Mesenchymal stem cell (in vitro differentiated cells and primary cell): ENCODE results near the gene ARRB1.

Source experiments
- DNase-seq: peaks from one replicate; pipeline ENCODE4 v3.0.0-alpha.2; 2013
- H2AFZ ChIP-seq: one replicate; pipeline ENCODE4 v1.6.1; 2013; ENCODE audit warnings: low read depth, mild to moderate bottlenecking, control low read depth, inconsistent platforms, low read length, moderate library complexity
- H2AK5ac ChIP-seq: 2 replicates; pipeline ENCODE4 v1.6.1; 2013; ENCODE audit warnings: low read length, moderate library complexity, mild to moderate bottlenecking, inconsistent platforms; ENCODE audit not compliant: severe bottlenecking
- H2BK120ac ChIP-seq: one replicate; pipeline ENCODE4 v1.6.1; 2013; ENCODE audit warnings: low read depth, mild to moderate bottlenecking, inconsistent platforms, low read length, moderate library complexity
- H2BK12ac ChIP-seq, 2 experiments: one replicate each; pipeline ENCODE4 v1.6.1; 2013; ENCODE audit warnings: inconsistent platforms in 2 of 2, low read length in 2 of 2, mild to moderate bottlenecking in 2 of 2, moderate library complexity in 2 of 2, control low read depth in 1 of 2
- H2BK15ac ChIP-seq: one replicate; pipeline ENCODE4 v1.6.1; 2013; ENCODE audit warnings: mild to moderate bottlenecking, low read depth, inconsistent platforms; ENCODE audit not compliant: poor library complexity, severe bottlenecking
- H2BK5ac ChIP-seq: 2 replicates; pipeline ENCODE4 v1.6.1; 2013; ENCODE audit warnings: low read depth, mild to moderate bottlenecking, low read length, control low read depth, inconsistent platforms; ENCODE audit not compliant: poor library complexity, severe bottlenecking
- H3K14ac ChIP-seq, 2 experiments: one replicate each; pipeline ENCODE4 v1.6.1; 2013; ENCODE audit warnings: inconsistent platforms in 2 of 2, low read length in 2 of 2, control low read depth in 1 of 2, mild to moderate bottlenecking in 1 of 2, moderate library complexity in 1 of 2
- H3K18ac ChIP-seq, 2 experiments: one replicate each; pipeline ENCODE4 v1.6.1; 2013; ENCODE audit warnings: inconsistent platforms in 2 of 2, low read length in 2 of 2, control low read depth in 1 of 2, low read depth in 1 of 2, mild to moderate bottlenecking in 1 of 2
- H3K23ac ChIP-seq, 2 experiments: one replicate each; pipeline ENCODE4 v1.6.1; 2013; ENCODE audit warnings: inconsistent platforms in 2 of 2, low read length in 2 of 2, mild to moderate bottlenecking in 2 of 2, moderate library complexity in 2 of 2, control low read depth in 1 of 2
- H3K27ac ChIP-seq: 2 replicates; pipeline ENCODE4 v1.5.1; 2013; ENCODE audit warnings: mild to moderate bottlenecking, moderate library complexity, low read length, control low read depth, inconsistent platforms; ENCODE audit not compliant: poor library complexity, severe bottlenecking
- H3K27me3 ChIP-seq, 2 experiments: 2 replicates each; pipeline versions ENCODE4 v1.6.1 to v1.7.0; 2013; ENCODE audit warnings: low read length in 2 of 2, mild to moderate bottlenecking in 2 of 2, moderate library complexity in 2 of 2, control low read depth in 1 of 2, inconsistent platforms in 1 of 2; ENCODE audit not compliant: control insufficient read depth in 1 of 2, insufficient read depth in 1 of 2
- H3K36me3 ChIP-seq, 2 experiments: 2 replicates each; pipeline versions ENCODE4 v1.6.1 to v1.7.0; 2013; ENCODE audit warnings: low read length in 2 of 2, control low read depth in 1 of 2, inconsistent platforms in 1 of 2, low read depth in 1 of 2, mild to moderate bottlenecking in 1 of 2; ENCODE audit not compliant: insufficient read depth in 2 of 2, control insufficient read depth in 1 of 2
- H3K4ac ChIP-seq, 2 experiments: one replicate each; pipeline ENCODE4 v1.6.1; 2013; ENCODE audit warnings: inconsistent platforms in 2 of 2, low read length in 2 of 2, mild to moderate bottlenecking in 2 of 2, moderate library complexity in 2 of 2, control low read depth in 1 of 2, low read depth in 1 of 2
- H3K4me1 ChIP-seq: 2 replicates; pipeline ENCODE4 v1.6.1; 2013; ENCODE audit warnings: low read depth, low read length, control low read depth; ENCODE audit not compliant: control insufficient read depth, insufficient read depth
- H3K4me2 ChIP-seq: 2 replicates; pipeline ENCODE4 v1.6.1; 2013; ENCODE audit warnings: low read length, mild to moderate bottlenecking, inconsistent platforms; ENCODE audit not compliant: poor library complexity, severe bottlenecking
- H3K4me3 ChIP-seq, 2 experiments: 2 replicates each; pipeline versions ENCODE4 v1.5.1 to v1.7.0; 2013; ENCODE audit warnings: low read length in 2 of 2, mild to moderate bottlenecking in 2 of 2, control low read depth in 1 of 2, low read depth in 1 of 2; ENCODE audit not compliant: insufficient read depth in 1 of 2
- H3K79me1 ChIP-seq: replicated peaks from 2 replicates; pipeline ENCODE4 v1.6.1; 2013; ENCODE audit warnings: mild to moderate bottlenecking, control low read depth, low read length, inconsistent platforms; ENCODE audit not compliant: poor library complexity, severe bottlenecking
- H3K9ac ChIP-seq: 2 replicates; pipeline ENCODE4 v1.7.0; 2013; ENCODE audit warnings: mild to moderate bottlenecking, low read length, moderate library complexity
- H3K9me3 ChIP-seq: 2 replicates; pipeline ENCODE4 v1.7.0; 2013; ENCODE audit warnings: mild to moderate bottlenecking, low read length; ENCODE audit not compliant: control insufficient read depth
- H4K8ac ChIP-seq: one replicate; pipeline ENCODE4 v1.6.1; 2013; ENCODE audit warnings: inconsistent platforms, mild to moderate bottlenecking, low read length, moderate library complexity
- H4K91ac ChIP-seq: one replicate; pipeline ENCODE4 v1.6.1; 2013; ENCODE audit warnings: mild to moderate bottlenecking, low read length, inconsistent platforms
- WGBS: methylation state at CpG from one replicate; pipeline ENCODE4 v1.1.7; 2013; ENCODE audit warnings: mixed read lengths; 5-methylcytosine and 5-hydroxymethylcytosine counted together

The ARRB1 gene

DNA sequence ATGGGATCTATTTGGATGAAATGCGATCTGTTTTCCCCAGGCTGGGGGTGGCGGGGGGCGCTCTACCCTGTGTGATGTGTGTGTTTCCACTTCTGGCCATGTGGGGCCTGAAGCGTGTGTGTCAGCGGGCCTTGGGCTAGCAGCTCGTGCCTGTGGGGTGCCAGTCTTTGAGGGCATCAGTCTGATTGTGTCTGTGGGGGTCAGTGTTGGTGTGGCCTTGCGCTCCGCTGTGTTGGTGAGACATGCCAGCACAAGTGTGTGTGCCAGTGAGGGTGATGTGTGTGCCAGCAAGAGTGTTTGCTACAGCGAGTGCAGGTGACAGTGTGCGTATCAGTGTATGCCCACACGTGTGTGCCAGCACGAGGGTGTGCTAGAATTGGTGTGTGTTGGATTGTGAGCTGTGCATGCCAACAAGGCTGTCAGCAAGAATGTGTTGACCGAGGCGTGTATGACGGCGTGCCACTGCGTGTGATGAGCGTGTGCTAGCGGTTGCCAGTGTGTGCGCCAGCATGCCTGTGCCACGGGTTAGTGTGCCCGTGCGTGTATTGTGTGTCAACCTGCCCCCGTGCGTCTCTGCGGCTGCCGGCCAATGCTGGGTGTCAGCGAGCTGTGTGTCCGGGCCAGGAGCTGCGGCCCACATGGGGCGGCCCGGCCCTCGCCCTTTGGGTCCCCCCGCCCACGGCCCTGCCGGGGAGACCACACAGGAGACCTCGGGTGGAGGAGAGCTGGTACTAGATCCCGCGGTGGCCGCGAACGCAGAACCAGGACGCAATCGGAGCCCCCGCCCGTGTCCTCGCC lies 519 bp downstream of the ARRB1 start:
- Histone ChIP-seq H2AFZ (no peak overlapping the region), H3K27me3 (no peaks in the 10 kb centered on the region), H3K4ac (peak overlapping the region; percentile 62 to 100), H4K8ac (peak overlapping the region; percentile 94), H3K18ac (peak overlapping the region; percentile 95 to 100), H3K4me3 (peak overlapping the region; percentile 82 to 96), H3K79me1 (peaks cover 18% of the 10 kb centered on the region), H3K27ac (no peak overlapping the region), H2BK120ac (peak overlapping the region; percentile 62), H2BK12ac (peak overlapping the region; percentile 35 to 94), H3K9me3 (no peaks in the 10 kb centered on the region), H3K36me3 (no peaks in the 10 kb centered on the region), H2BK15ac (peak overlapping the region; percentile 83), H3K4me1 (peaks cover 41% of the 10 kb centered on the region), H3K23ac (peak overlapping the region in 1 of 2 experiments; percentile 98), H4K91ac (peak overlapping the region; percentile 96), H3K9ac (peak overlapping the region; percentile 85), H2AK5ac (no peak overlapping the region), H3K4me2 (peak overlapping the region; percentile 91), H2BK5ac (no peak overlapping the region), H3K14ac (peak overlapping the region in 1 of 2 experiments; percentile 100)
- 5% methylated on average over 42 of the region's 47 CpGs for WGBS
- DNase-seq, result peak; percentile 64

GRCh38 chr11:75350122-75350742 lies 1.2 kb downstream of the ARRB1 start:
- Histone ChIP-seq H2BK12ac (peak overlapping the region in 1 of 2 experiments; percentile 94), H3K4ac (peak overlapping the region in 1 of 2 experiments; percentile 100)

DNA sequence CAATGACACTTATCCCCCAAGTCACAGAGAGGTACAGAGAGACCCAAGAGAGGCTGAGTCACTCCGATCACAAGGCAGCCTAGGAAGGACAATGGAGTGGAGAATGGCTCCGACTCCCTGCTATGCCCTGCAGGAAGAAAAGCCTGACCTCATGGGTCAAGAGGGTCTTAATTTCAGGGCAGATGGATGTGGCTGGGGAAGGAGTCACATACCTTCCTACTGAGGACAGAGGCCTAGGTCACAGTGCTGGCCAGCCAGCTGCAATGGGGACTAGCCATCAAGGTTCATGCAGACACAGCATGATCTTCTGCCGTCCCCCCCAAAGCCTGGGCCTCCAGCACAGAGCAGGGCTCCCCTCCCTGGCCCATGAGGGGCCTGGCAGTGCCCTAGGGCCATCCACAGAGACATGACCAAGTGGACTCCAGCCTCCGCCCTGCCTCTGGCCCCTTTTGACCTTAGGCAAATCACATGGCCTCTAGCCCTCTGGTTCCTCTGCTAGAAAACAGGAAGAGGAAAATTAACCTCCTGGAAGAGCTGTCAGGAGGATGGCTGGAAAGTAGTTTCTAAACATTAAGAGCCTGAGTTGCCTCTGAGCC lies 1.8 kb downstream of the ARRB1 start:
- Histone ChIP-seq H2AK5ac (peak overlapping the region; percentile 33), H3K18ac (peak overlapping the region; percentile 87 to 92), H3K4me2 (no peak overlapping the region), H3K9me3 (no peaks in the 10 kb centered on the region), H2BK15ac (peak overlapping the region; percentile 55), H3K4ac (peak overlapping the region; percentile 86 to 100), H4K91ac (peak overlapping the region; percentile 83), H2BK120ac (peak overlapping the region; percentile 64), H3K79me1 (peaks cover 20% of the 10 kb centered on the region), H3K27me3 (no peaks in the 10 kb centered on the region), H2BK5ac (no peak overlapping the region), H3K9ac (peak overlapping the region; percentile 85), H3K27ac (no peak overlapping the region), H2BK12ac (peak overlapping the region; percentile 87 to 89), H3K4me3 (peak overlapping the region in 1 of 2 experiments; percentile 96), H4K8ac (peak overlapping the region; percentile 64), H3K4me1 (peaks cover 45% of the 10 kb centered on the region), H3K36me3 (peaks cover 0 to 8% of the 10 kb centered on the region in 2 experiments), H3K23ac (peak overlapping the region; percentile 9 to 16), H3K14ac (peak overlapping the region in 1 of 2 experiments; percentile 72), H2AFZ (no peak overlapping the region)
- peak; percentile 46 for DNase-seq
- 21% methylated on average over 4 of the region's 4 CpGs for WGBS

More at GRCh38 chr11:75350122-75350742, 1.2 kb downstream of the ARRB1 start:
- Histone ChIP-seq H3K79me1 (peaks cover 20% of the 10 kb centered on the region), H2BK15ac (peak overlapping the region; percentile 83), H4K8ac (no peak overlapping the region), H3K27ac (no peak overlapping the region), H3K18ac (peak overlapping the region; percentile 95 to 100), H4K91ac (peak overlapping the region; percentile 5), H3K36me3 (peaks cover 0 to 2% of the 10 kb centered on the region in 2 experiments), H3K14ac (no peak overlapping the region), H3K27me3 (no peaks in the 10 kb centered on the region), H3K23ac (no peak overlapping the region), H2BK5ac (no peak overlapping the region), H3K4me2 (peak overlapping the region; percentile 19), H2BK120ac (no peak overlapping the region), H2AFZ (no peak overlapping the region), H3K4me3 (peak overlapping the region in 1 of 2 experiments; percentile 96), H3K9ac (peak overlapping the region; percentile 85), H3K9me3 (no peaks in the 10 kb centered on the region), H3K4me1 (peaks cover 42% of the 10 kb centered on the region), H2AK5ac (no peak overlapping the region)
- WGBS, result 30% methylated on average over 7 of the region's 9 CpGs
- no peak for DNase-seq
